ENCODE results near the gene STK36.

The STK36 gene

GRCh38 chr2:218648088-218648786 is 23.6 kb upstream of the STK36 start:
- TF ChIP-seq, protein P1, sequence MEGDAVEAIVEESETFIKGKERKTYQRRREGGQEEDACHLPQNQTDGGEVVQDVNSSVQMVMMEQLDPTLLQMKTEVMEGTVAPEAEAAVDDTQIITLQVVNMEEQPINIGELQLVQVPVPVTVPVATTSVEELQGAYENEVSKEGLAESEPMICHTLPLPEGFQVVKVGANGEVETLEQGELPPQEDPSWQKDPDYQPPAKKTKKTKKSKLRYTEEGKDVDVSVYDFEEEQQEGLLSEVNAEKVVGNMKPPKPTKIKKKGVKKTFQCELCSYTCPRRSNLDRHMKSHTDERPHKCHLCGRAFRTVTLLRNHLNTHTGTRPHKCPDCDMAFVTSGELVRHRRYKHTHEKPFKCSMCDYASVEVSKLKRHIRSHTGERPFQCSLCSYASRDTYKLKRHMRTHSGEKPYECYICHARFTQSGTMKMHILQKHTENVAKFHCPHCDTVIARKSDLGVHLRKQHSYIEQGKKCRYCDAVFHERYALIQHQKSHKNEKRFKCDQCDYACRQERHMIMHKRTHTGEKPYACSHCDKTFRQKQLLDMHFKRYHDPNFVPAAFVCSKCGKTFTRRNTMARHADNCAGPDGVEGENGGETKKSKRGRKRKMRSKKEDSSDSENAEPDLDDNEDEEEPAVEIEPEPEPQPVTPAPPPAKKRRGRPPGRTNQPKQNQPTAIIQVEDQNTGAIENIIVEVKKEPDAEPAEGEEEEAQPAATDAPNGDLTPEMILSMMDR (IDR thresholded peaks at IDR 0.05; ENCODE audit: low read depth, low read length, missing control alignments), result peak; percentile 90
- no peak overlapping the region for H3K4me3 ChIP-seq (replicated peaks; ENCODE audit: low read depth, low read length)
- DNase-seq (ENCODE audit: extremely low read depth, low read depth), result no peak

DNA sequence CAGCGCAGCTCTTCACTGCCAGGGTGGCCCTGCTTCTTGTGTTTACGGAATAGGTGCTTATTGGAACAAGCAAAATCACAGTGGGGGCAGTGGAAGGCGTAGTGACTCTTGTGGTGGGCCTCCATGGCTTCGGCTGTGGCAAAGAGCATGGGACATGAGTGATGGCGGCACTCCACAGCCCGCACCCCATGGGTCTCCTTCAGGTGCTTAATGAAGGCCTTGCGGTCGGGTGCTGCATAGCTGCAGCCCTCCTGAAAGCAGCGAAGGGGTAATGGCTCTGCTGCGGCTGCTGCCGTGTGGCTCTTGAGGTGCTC is 23.1 kb upstream of the STK36 start:
- TF ChIP-seq, protein P1 (IDR thresholded peaks at IDR 0.05; ENCODE audit: low read depth, low read length, missing control alignments), result no peak
- DNase-seq (ENCODE audit: extremely low read depth, low read depth), result no peak
- H3K4me3 ChIP-seq (replicated peaks; ENCODE audit: low read depth, low read length), result no peak overlapping the region

DNA sequence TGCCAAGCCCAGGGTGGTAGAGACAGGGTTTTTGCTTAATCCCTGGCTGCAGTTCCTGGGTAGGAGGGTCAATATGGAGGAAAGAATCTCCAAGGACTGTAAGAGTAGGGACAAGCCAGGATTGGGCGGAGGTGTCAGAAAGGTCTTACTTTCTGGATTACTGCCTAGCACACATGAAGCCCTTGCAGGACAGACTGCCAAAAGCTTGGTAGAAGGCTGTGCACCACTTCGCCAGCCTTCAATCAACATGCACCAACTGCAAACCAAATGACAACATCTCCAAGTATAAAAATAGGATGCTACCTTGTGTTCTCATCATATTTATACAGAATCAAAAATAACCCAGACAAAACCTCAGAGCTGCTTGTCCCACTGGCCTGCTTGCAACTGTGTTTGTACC is 16.1 kb upstream of the STK36 start:
- TF ChIP-seq, protein P1 (IDR thresholded peaks at IDR 0.05; ENCODE audit: low read depth, low read length, missing control alignments), result no peak
- H3K4me3 ChIP-seq (replicated peaks; ENCODE audit: low read depth, low read length), result no peak overlapping the region
- DNase-seq (ENCODE audit: extremely low read depth, low read depth), result no peak

DNA sequence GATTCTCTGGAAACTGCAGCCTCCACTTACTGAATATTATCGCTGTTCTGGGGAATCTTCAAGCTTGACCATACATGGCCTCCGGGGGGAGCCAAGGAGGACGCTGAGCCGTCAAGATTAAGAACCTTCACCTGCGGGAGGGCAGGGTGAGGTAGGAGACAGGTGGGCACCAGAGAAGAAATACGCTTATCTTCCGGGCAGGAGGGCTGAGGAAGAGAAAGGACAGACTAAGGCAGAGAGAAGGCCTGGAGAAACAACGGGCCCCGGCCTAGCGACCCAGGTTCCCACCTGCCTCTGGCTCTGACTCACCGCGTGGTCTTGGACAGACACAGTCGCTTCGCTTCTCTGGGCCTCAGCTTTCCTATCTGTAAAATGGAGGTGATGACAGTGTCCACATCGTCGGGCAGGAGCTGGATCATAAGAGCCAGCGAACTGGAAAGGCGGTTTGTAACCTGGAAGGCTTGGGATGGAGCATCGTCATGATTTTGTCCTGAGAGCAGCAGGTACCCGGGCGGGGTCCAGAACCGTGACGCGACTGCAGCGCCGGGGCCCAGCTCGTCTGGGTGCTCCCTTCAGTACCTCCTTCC is 13.1 kb upstream of the STK36 start:
- TF ChIP-seq, protein P1 (IDR thresholded peaks at IDR 0.05; ENCODE audit: low read depth, low read length, missing control alignments), result peak; percentile 53
- DNase-seq (ENCODE audit: extremely low read depth, low read depth), result no peak
- peak overlapping the region; percentile 78 for H3K4me3 ChIP-seq (replicated peaks; ENCODE audit: low read depth, low read length)

DNA sequence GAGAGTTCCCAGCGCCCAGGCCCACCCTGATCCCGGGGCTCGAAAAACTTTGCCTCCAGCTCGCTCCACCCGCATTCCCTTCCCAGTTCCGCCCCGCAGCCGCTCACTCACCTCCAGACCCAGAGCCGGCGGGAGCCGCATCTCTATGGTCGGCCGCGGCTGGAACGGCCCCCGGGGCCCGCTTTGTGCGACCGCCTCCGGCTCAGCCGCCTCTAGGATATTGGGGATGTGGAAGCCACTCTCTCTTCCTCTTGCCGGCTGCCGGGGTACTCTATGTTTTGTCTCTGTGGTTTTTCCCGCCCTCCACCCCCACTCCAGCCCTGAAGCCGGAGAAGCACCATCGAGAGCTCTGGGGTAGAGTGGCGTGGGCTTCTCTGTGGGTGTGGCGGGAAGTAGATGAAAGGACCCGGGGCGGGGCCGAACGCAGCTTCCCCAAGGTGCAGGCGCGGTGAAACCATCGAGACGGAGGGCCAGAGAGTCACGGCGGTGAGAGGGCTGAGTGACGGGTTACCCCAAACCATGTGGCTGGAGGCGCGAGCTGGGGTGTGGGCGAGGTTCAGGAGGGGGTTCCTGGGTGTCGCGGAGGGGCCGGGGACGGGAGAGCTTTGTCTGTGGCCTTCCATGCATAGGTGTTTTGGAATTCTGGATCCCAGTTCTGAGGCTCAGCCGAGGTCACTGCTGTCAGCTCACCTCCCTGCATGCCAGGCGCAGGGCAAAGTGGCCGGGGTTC is 12.5 kb upstream of the STK36 start, which contains the start of the genes BCS1L and ZNF142:
Gene BCS1L (plus strand): TSS at position 426 of the 730 bp plus-strand sequence. CDS start 1,305 bp downstream, outside the sequence.
Gene ZNF142 (minus strand): TSS at position 366 of the 730 bp plus-strand sequence. CDS start 3,194 bp downstream, outside the sequence.
- DNase-seq (ENCODE audit: extremely low read depth, low read depth), result peak; percentile 68
- TF ChIP-seq, protein P1 (IDR thresholded peaks at IDR 0.05; ENCODE audit: low read depth, low read length, missing control alignments), result no peak
- peak within 1 kb of the TSS; percentile 78 for H3K4me3 ChIP-seq (replicated peaks; ENCODE audit: low read depth, low read length)

- TF ChIP-seq, protein P1 (IDR thresholded peaks at IDR 0.05; ENCODE audit: low read depth, low read length, missing control alignments), result no peak
- no peak for DNase-seq (ENCODE audit: extremely low read depth, low read depth)
Observed at GRCh38 chr2:218659988-218660358, 11.9 kb upstream of the STK36 start.

More at GRCh38 chr2:218659988-218660358, 11.9 kb upstream of the STK36 start:
- peak overlapping the region; percentile 78 for H3K4me3 ChIP-seq (replicated peaks; ENCODE audit: low read depth, low read length)

Measured in HFF-Myc (cell line).